H1 (cell line): ENCODE results near the gene DIP2B. TPM values are rescaled to one million over a fixed set of nuclear protein-coding genes. Genes with fewer than 3 reads are reported as not detected.

Experiments used
- CTCF ChIA-PET: fragments of 300-600 bp; sonication (Branson Sonifier 250); formaldehyde crosslinking; loops from one replicate; lab custom pipeline; 2021; ENCODE audit not compliant: partially characterized antibody; lab: Charles Lee
- POLR2A ChIA-PET: fragments of 300-600 bp; sonication (Branson Sonifier 250); formaldehyde crosslinking; loops from one replicate; lab custom pipeline; 2021; ENCODE audit warnings: inconsistent platforms; ENCODE audit not compliant: partially characterized antibody; lab: Charles Lee
- DNase-seq, 2 experiments: peaks; one replicate each; pipeline versions ENCODE4 v3.0.0 to v3.0.0-alpha.2; 2010 to 2022; ENCODE audit warnings: low spot score in 2 of 2, low read depth in 1 of 2, mixed read lengths in 1 of 2
- FAIRE-seq: peaks from 2 replicates; lab custom pipeline; 2011; peaks lifted over from hg19 to GRCh38; lab: Jason Lieb, UNC
- H2AFZ ChIP-seq: 2 replicates; pipeline ENCODE4 v1.8.1; 2012; ENCODE audit warnings: low read length, inconsistent platforms
- H2AK5ac ChIP-seq: 2 replicates; pipeline ENCODE4 v1.6.1; 2013; ENCODE audit warnings: low read depth, low read length
- H2BK120ac ChIP-seq: replicated peaks from 2 replicates; pipeline ENCODE3; 2013; ENCODE audit warnings: low read depth, low read length, inconsistent platforms
- H2BK12ac ChIP-seq: 2 replicates; pipeline ENCODE4 v1.6.1; 2013; ENCODE audit warnings: low read depth, low read length
- H2BK15ac ChIP-seq: 2 replicates; pipeline ENCODE4 v1.6.1; 2013; ENCODE audit warnings: low read length
- H2BK20ac ChIP-seq: 2 replicates; pipeline ENCODE4 v1.6.1; 2013; ENCODE audit warnings: low read length
- H2BK5ac ChIP-seq: 2 replicates; pipeline ENCODE4 v1.6.1; 2013; ENCODE audit warnings: low read depth, low read length
- H3K14ac ChIP-seq: 2 replicates; pipeline ENCODE4 v1.6.1; 2013; ENCODE audit warnings: inconsistent platforms; ENCODE audit not compliant: insufficient read length
- H3K18ac ChIP-seq: 2 replicates; pipeline ENCODE4 v1.6.1; 2013; ENCODE audit warnings: low read length; ENCODE audit errors: extremely low read depth
- H3K23ac ChIP-seq: 2 replicates; pipeline ENCODE4 v1.6.1; 2013; ENCODE audit warnings: inconsistent platforms; ENCODE audit not compliant: insufficient read length
- H3K23me2 ChIP-seq: 2 replicates; pipeline ENCODE4 v1.6.1; 2013; ENCODE audit warnings: low read depth, low read length
- H3K27ac ChIP-seq: 2 replicates; pipeline ENCODE4 v1.6.1; 2011; ENCODE audit warnings: low read depth, low read length, inconsistent platforms
- H3K27me3 ChIP-seq, 4 experiments: replicated peaks in 1 of 4; 1 replicate in 1 of 4; 2 replicates in 3 of 4; pipeline versions ENCODE4 v1.6.1 to v1.8.1; 2011 to 2013; ENCODE audit warnings: low read length in 3 of 4, mild to moderate bottlenecking in 3 of 4, inconsistent platforms in 2 of 4, mixed read lengths in 2 of 4, moderate library complexity in 1 of 4; ENCODE audit not compliant: control insufficient read depth in 3 of 4, insufficient read depth in 3 of 4; ENCODE audit errors: extremely low read depth in 1 of 4
- H3K36me3 ChIP-seq, 4 experiments: 2 replicates each; pipeline versions ENCODE4 v1.6.1 to v1.8.1; 2011 to 2013; ENCODE audit warnings: mild to moderate bottlenecking in 4 of 4, low read length in 3 of 4, moderate library complexity in 2 of 4, control low read depth in 1 of 4, inconsistent platforms in 1 of 4; ENCODE audit not compliant: insufficient read depth in 4 of 4, control insufficient read depth in 2 of 4
- H3K4ac ChIP-seq: replicated peaks from 2 replicates; pipeline ENCODE3; 2013; ENCODE audit warnings: low read length, low read depth, mixed read lengths, inconsistent platforms; ENCODE audit not compliant: insufficient read length
- H3K4me1 ChIP-seq, 4 experiments: replicated peaks in 1 of 4; 1 replicate in 1 of 4; 2 replicates in 3 of 4; pipeline versions ENCODE4 v1.6.1 to v1.8.1; 2011 to 2013; ENCODE audit warnings: low read length in 3 of 4, inconsistent platforms in 2 of 4, mixed read lengths in 1 of 4; ENCODE audit not compliant: insufficient read depth in 4 of 4, control insufficient read depth in 3 of 4
- H3K4me2 ChIP-seq, 2 experiments: 2 replicates each; pipeline versions ENCODE4 v1.6.1 to v1.8.1; 2011 to 2013; ENCODE audit warnings: low read depth in 2 of 2, low read length in 2 of 2, control low read depth in 1 of 2, inconsistent platforms in 1 of 2, mild to moderate bottlenecking in 1 of 2; ENCODE audit not compliant: insufficient read depth in 1 of 2
- H3K4me3 ChIP-seq, 4 experiments: fragments of 200-600, 300-600 bp in 1 of 4; sonication (generic), shearing (Covaris generic), sonication (Bioruptor Twin) in 1 of 4; 2 replicates each; pipeline versions ENCODE4 v1.5.1 to v1.8.1; 2011 to 2016; ENCODE audit warnings: low read length in 4 of 4, low read depth in 3 of 4, control low read depth in 2 of 4, inconsistent platforms in 2 of 4, mild to moderate bottlenecking in 2 of 4, mixed read lengths in 1 of 4, moderate library complexity in 1 of 4; ENCODE audit not compliant: insufficient read depth in 2 of 4; ENCODE audit errors: extremely low read depth in 1 of 4
- H3K56ac ChIP-seq: replicated peaks from 2 replicates; pipeline ENCODE3; 2013; ENCODE audit warnings: low read depth, mild to moderate bottlenecking, mixed read lengths, low read length, inconsistent platforms; ENCODE audit not compliant: insufficient read length
- H3K79me1 ChIP-seq: 2 replicates; pipeline ENCODE4 v1.6.1; 2013; ENCODE audit warnings: low read depth, low read length, control low read depth
- H3K79me2 ChIP-seq, 2 experiments: 2 replicates each; pipeline versions ENCODE4 v1.6.1 to v1.8.1; 2012 to 2013; ENCODE audit warnings: low read length in 2 of 2, mild to moderate bottlenecking in 2 of 2, inconsistent platforms in 1 of 2; ENCODE audit not compliant: insufficient read depth in 2 of 2, control insufficient read depth in 1 of 2
- H3K9ac ChIP-seq, 4 experiments: replicated peaks in 1 of 4; 1 replicate in 1 of 4; 2 replicates in 3 of 4; pipeline versions ENCODE4 v1.6.1 to v1.8.1; 2011 to 2013; ENCODE audit warnings: low read depth in 3 of 4, low read length in 3 of 4, control low read depth in 2 of 4, mild to moderate bottlenecking in 2 of 4, moderate library complexity in 2 of 4, inconsistent platforms in 1 of 4; ENCODE audit errors: extremely low read depth in 1 of 4
- H3K9me3 ChIP-seq, 2 experiments: 2 replicates each; pipeline versions ENCODE4 v1.6.1 to v1.8.1; 2012 to 2013; ENCODE audit warnings: mild to moderate bottlenecking in 2 of 2, moderate library complexity in 2 of 2, control low read depth in 1 of 2, inconsistent platforms in 1 of 2, low read depth in 1 of 2, low read length in 1 of 2, mixed read lengths in 1 of 2; ENCODE audit not compliant: insufficient read depth in 2 of 2
- H4K20me1 ChIP-seq, 2 experiments: replicated peaks in 1 of 2; 2 replicates each; pipeline versions ENCODE3 to v1.8.1; 2011 to 2013; ENCODE audit warnings: inconsistent platforms in 2 of 2, low read length in 2 of 2, mild to moderate bottlenecking in 1 of 2; ENCODE audit not compliant: insufficient read depth in 2 of 2, control insufficient read depth in 1 of 2
- H4K5ac ChIP-seq: 2 replicates; pipeline ENCODE4 v1.6.1; 2013; ENCODE audit warnings: low read length, low read depth, mixed read lengths, inconsistent platforms; ENCODE audit not compliant: insufficient read length
- H4K8ac ChIP-seq: 2 replicates; pipeline ENCODE4 v1.8.0; 2013; ENCODE audit warnings: mild to moderate bottlenecking, moderate library complexity, low read length, inconsistent platforms; ENCODE audit not compliant: insufficient read depth; ENCODE audit errors: extremely low read depth
- H4K91ac ChIP-seq: replicated peaks from 2 replicates; pipeline ENCODE3; 2013; ENCODE audit warnings: low read length, mixed read lengths, inconsistent platforms; ENCODE audit not compliant: insufficient read length
- KDM1A ChIP-seq: fragments of 200-600, 300-600 bp; sonication (generic); IDR thresholded peaks from 2 replicates; pipeline ENCODE4 v1.7.1; 2016; ENCODE audit warnings: mild to moderate bottlenecking, low read length, borderline replicate concordance
- KDM4A ChIP-seq: IDR thresholded peaks from one replicate; pipeline ENCODE4 v1.7.1; 2012; ENCODE audit warnings: low read depth, mild to moderate bottlenecking, moderate library complexity, low read length, inconsistent platforms; ENCODE audit not compliant: severe bottlenecking
- WGBS, 2 experiments: shearing (Covaris generic) in 1 of 2; methylation state at CpG; one replicate each; pipeline versions ENCODE4 v1.1.6 to v1.1.7; 2013 to 2015; ENCODE audit warnings: low lambda C conversion rate in 2 of 2, mixed read lengths in 2 of 2, inconsistent platforms in 1 of 2, low coverage in 1 of 2, missing lambda C conversion rate in 1 of 2; ENCODE audit not compliant: insufficient replicate concordance in 2 of 2, insufficient coverage in 1 of 2, insufficient read length in 1 of 2; ENCODE audit errors: extremely low coverage in 1 of 2, missing lambda C conversion rate in 1 of 2; 5-methylcytosine and 5-hydroxymethylcytosine counted together
- polyA plus RNA-seq, 7 experiments: library from polyadenylated mRNA; depleted of rRNA in 3 of 7; stranded (reverse) in 5 of 7; unstranded in 2 of 7; fragments of >200 nt in 5 of 7; fragments of 200-250 nt in 2 of 7; gene quantifications; 1 replicate in 5 of 7; 2 replicates in 1 of 7; 4 replicates in 1 of 7; pipeline versions ENCODE4 v1.2.1 to v1.2.3, GENCODE V29; 2011 to 2013; ENCODE audit warnings: missing spikeins in 2 of 7, mixed read lengths in 2 of 7
- total RNA-seq: library from RNA; stranded (reverse); fragmentation: NEBNext Ultra II Directional; extraction: Animal tissue kit (Norgen Biotek cat#: 25700); gene quantifications from 2 replicates; pipeline ENCODE4 v1.2.1, GENCODE V29; 2021

DIP2B gene
- total and polyA plus RNA-seq, 2 of the 8 experiments (the other 6 are each of a cell fraction or from before 2014, with no cell fraction given): 11.1 to 29.6 TPM

GRCh38 chr12:50551866-50552265, 47.1 kb downstream of the DIP2B start:
- POLR2A ChIA-PET: interaction anchor here (0.6 kb wide), 1 partner anchor 28 kb away, joined by 3 read pairs; no protein-coding TSS in a partner anchor

More at GRCh38 chr12:50551866-50552265, 47.1 kb downstream of the DIP2B start:
- H3K56ac ChIP-seq: no peak overlapping the region
- H2BK12ac ChIP-seq: no peak overlapping the region
- TF ChIP-seq KDM4A (no peak), KDM1A (no peak)
- H2BK20ac ChIP-seq: no peak overlapping the region
- no peak for DNase-seq
- peaks cover 0 to 1% of the 10 kb centered on the region in 2 experiments for H4K20me1 ChIP-seq
- H4K8ac ChIP-seq: no peak overlapping the region
- no peak overlapping the region for H2BK5ac ChIP-seq
- no peak overlapping the region for H2AK5ac ChIP-seq
- no peak overlapping the region for H4K91ac ChIP-seq
- H3K27ac ChIP-seq: no peak overlapping the region
- H3K79me2 ChIP-seq: peaks cover 0 to 63% of the 10 kb centered on the region in 2 experiments; a peak in 2 of 4 replicates
- no peaks in the 10 kb centered on the region for H3K27me3 ChIP-seq
- no peak overlapping the region for H3K23ac ChIP-seq
- 91% methylated on average over 2 of the region's 2 CpGs; no CpG with 5 or more reads in 1 of the 2 experiments for WGBS, 2 experiments
- no peaks in the 10 kb centered on the region for H3K36me3 ChIP-seq
- CTCF ChIA-PET: interaction anchor here (1.7 kb wide), 1 partner anchor 39 kb away, joined by 4 read pairs; no protein-coding TSS in a partner anchor
- H3K9ac ChIP-seq: no peak overlapping the region
- no peak overlapping the region for H3K4me3 ChIP-seq
- no peak overlapping the region for H3K4ac ChIP-seq
- H3K9me3 ChIP-seq: no peaks in the 10 kb centered on the region
- H2BK120ac ChIP-seq: no peak overlapping the region
- H3K18ac ChIP-seq: no peak overlapping the region
- no peaks in the 10 kb centered on the region for H3K4me1 ChIP-seq
- H2BK15ac ChIP-seq: no peak overlapping the region
- FAIRE-seq: no peak
- no peak overlapping the region for H3K4me2 ChIP-seq
- peaks cover 8% of the 10 kb centered on the region for H3K79me1 ChIP-seq
- H3K14ac ChIP-seq: no peak overlapping the region
- no peaks in the 10 kb centered on the region for H3K23me2 ChIP-seq
- no peak overlapping the region for H2AFZ ChIP-seq
- no peak overlapping the region for H4K5ac ChIP-seq
